ENCODE data around the gene SBNO2.

SBNO2 gene

GRCh38 chr19:1168572-1169410, 5.3 kb downstream of the SBNO2 start:
- no peak for FAIRE-seq

GRCh38 chr19:1167687-1168571, 6.1 kb downstream of the SBNO2 start:
- FAIRE-seq: no peak

- no peak for FAIRE-seq
These were observed 7.0 kb downstream of the SBNO2 start for GRCh38 chr19:1166872-1167573.

- FAIRE-seq: no peak
These were observed 9.2 kb downstream of the SBNO2 start for GRCh38 chr19:1164684-1165531.

- FAIRE-seq: no peak
These were observed 10.0 kb downstream of the SBNO2 start for GRCh38 chr19:1163934-1164683.

- FAIRE-seq: no peak
These were observed 10.7 kb downstream of the SBNO2 start for GRCh38 chr19:1163283-1163933.

- no peak for FAIRE-seq
These were observed 11.4 kb downstream of the SBNO2 start for GRCh38 chr19:1162404-1163282.

GRCh38 chr19:1161716-1162115, 12.4 kb downstream of the SBNO2 start:
- no peak for FAIRE-seq

GRCh38 chr19:1159864-1160595, 14.0 kb downstream of the SBNO2 start:
- FAIRE-seq: no peak

GRCh38 chr19:1158885-1159448, 15.1 kb downstream of the SBNO2 start:
- FAIRE-seq: no peak

- FAIRE-seq: no peak
These were observed 15.9 kb downstream of the SBNO2 start for GRCh38 chr19:1157931-1158884.

- no peak for FAIRE-seq
These were observed 17.0 kb downstream of the SBNO2 start for GRCh38 chr19:1156830-1157615.

- no peak for FAIRE-seq
These were observed 17.7 kb downstream of the SBNO2 start for GRCh38 chr19:1156305-1156801.

GRCh38 chr19:1155352-1156304, 18.4 kb downstream of the SBNO2 start:
- FAIRE-seq: no peak

- no peak for FAIRE-seq
These were observed 19.2 kb downstream of the SBNO2 start for GRCh38 chr19:1154731-1155351.
